ENCODE measurements around the gene GYS1. TPM values are rescaled to one million over a fixed set of nuclear protein-coding genes. Genes with fewer than 3 reads are reported as not detected.
A peak's percentile ranks its signal among the peaks of the same experiment; 100 is the strongest.

Gene GYS1
- total RNA-seq, 1 experiment from 2014 or later: 62.7 TPM

DNA sequence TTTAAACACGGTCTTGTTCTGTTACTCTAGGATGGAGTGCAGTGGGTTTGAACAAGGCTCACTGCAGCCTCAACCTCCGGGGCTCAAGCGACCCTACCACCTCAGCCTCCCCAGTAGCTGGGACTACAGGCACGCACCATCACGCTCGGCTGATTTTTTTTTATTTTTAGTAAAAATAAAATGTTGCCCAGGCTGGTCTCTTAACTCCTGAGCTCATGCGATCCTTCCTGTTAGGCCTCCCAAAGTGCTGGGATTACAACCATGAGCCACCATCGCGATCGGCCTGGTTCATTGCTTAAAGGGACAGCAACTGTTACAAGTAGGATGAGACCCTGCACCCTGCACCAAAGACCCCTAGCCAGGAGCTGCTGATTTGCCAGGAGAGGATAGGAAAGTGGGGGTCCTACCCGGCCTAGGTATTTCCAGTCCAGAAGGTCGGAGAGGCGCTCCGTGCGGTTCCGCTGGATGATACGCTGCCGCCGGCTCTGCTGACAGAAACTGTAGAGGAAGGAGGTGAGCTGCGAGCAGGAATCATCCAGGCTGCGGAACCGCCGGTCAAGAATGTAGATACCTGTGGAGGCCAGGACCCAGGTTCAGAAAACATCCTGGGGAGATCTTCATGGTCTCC is 22.9 kb downstream of the GYS1 start:
- Histone ChIP-seq H3K36me3 (ENCODE audit: control insufficient read depth, insufficient read depth, low read length) (peaks cover 17% of the 10 kb centered on the region), H3K27me3 (replicated peaks; ENCODE audit: control insufficient read depth, insufficient read depth, low read length) (no peaks in the 10 kb centered on the region), H3K4me1 (peaks cover 12% of the 10 kb centered on the region), H3K9me3 (0 out of 2 replicates have a peak, but pooled peaks cover 3% of the 10 kb centered on the region), H3K4me3 (ENCODE audit: low read depth, low read length) (no peak overlapping the region)
- Mint-ChIP-seq H3K36me3 (ENCODE audit: insufficient read depth, unreplicated experiment) (peaks cover 75% of the 10 kb centered on the region), H3K4me1 (ENCODE audit: low read depth, unreplicated experiment) (peaks cover 6% of the 10 kb centered on the region), H3K27ac (ENCODE audit: unreplicated experiment) (no peak overlapping the region), H3K9me3 (ENCODE audit: unreplicated experiment) (no peaks in the 10 kb centered on the region), H3K4me3 (ENCODE audit: unreplicated experiment) (no peak overlapping the region), H3K27me3 (ENCODE audit: insufficient read depth, unreplicated experiment) (no peaks in the 10 kb centered on the region)
- no peak for TF ChIP-seq CTCF (IDR thresholded peaks at IDR 0.05; ENCODE audit: insufficient read depth in 1 of 2, low read depth in 1 of 2, low read length in 1 of 2, severe bottlenecking in 1 of 2, unreplicated experiment in 1 of 2)
- no TSS peak for BruUV-seq (replicated peaks)
- intact Hi-C loops (cut with micrococcal nuclease; ENCODE audit: unreplicated experiment): loop anchor here (2.0 kb wide), 1 partner anchor 175 kb away; no protein-coding TSS in a partner anchor
- no peak for DNase-seq
- CTCF ChIA-PET: interaction anchor here (0.6 to 1.8 kb wide), 20 partner anchors 8 to 274 kb away, joined by 3 to 18 read pairs (median 4); partner anchors contain the start of genes DHDH, GYS1, NUCB1 and RUVBL2
- POLR2A ChIA-PET: interaction anchor here (0.7 to 1.2 kb wide), 5 partner anchors 8 to 98 kb away, joined by 3 to 5 read pairs (median 3); partner anchors contain the start of genes NUCB1 and PPP1R15A

- peaks cover 17% of the 10 kb centered on the region for H3K36me3 ChIP-seq (ENCODE audit: control insufficient read depth, insufficient read depth, low read length)
- 0 out of 2 replicates have a peak, but pooled peaks cover 3% of the 10 kb centered on the region for H3K9me3 ChIP-seq
- intact Hi-C loops (cut with micrococcal nuclease; ENCODE audit: unreplicated experiment): loop anchor here (2.0 kb wide), 1 partner anchor 175 kb away; no protein-coding TSS in a partner anchor
- no peak for TF ChIP-seq CTCF (IDR thresholded peaks at IDR 0.05; ENCODE audit: insufficient read depth in 1 of 2, low read depth in 1 of 2, low read length in 1 of 2, severe bottlenecking in 1 of 2, unreplicated experiment in 1 of 2)
- ChIA-PET CTCF (interaction anchor here (1.1 to 1.8 kb wide), 3 partner anchors 24 to 158 kb away, joined by 3 to 18 read pairs (median 13); partner anchors contain the start of genes GYS1 and RUVBL2), POLR2A (interaction anchor here (0.5 kb wide), 1 partner anchor 59 kb away, joined by 5 read pairs; no protein-coding TSS in a partner anchor)
- Mint-ChIP-seq H3K36me3 (ENCODE audit: insufficient read depth, unreplicated experiment) (peaks cover 81% of the 10 kb centered on the region), H3K4me3 (ENCODE audit: unreplicated experiment) (no peak overlapping the region), H3K9me3 (ENCODE audit: unreplicated experiment) (no peaks in the 10 kb centered on the region), H3K27ac (ENCODE audit: unreplicated experiment) (no peak overlapping the region), H3K4me1 (ENCODE audit: low read depth, unreplicated experiment) (peaks cover 10% of the 10 kb centered on the region), H3K27me3 (ENCODE audit: insufficient read depth, unreplicated experiment) (no peaks in the 10 kb centered on the region)
- no TSS peak for BruUV-seq (replicated peaks)
- H3K27me3 ChIP-seq (replicated peaks; ENCODE audit: control insufficient read depth, insufficient read depth, low read length): no peaks in the 10 kb centered on the region
- no peak overlapping the region for H3K4me3 ChIP-seq (ENCODE audit: low read depth, low read length)
- H3K4me1 ChIP-seq: peaks cover 12% of the 10 kb centered on the region
- peak in 1 of 2 experiments; percentile 46 for DNase-seq
These were observed 23.6 kb downstream of the GYS1 start for GRCh38 chr19:48969276-48970138.

DNA sequence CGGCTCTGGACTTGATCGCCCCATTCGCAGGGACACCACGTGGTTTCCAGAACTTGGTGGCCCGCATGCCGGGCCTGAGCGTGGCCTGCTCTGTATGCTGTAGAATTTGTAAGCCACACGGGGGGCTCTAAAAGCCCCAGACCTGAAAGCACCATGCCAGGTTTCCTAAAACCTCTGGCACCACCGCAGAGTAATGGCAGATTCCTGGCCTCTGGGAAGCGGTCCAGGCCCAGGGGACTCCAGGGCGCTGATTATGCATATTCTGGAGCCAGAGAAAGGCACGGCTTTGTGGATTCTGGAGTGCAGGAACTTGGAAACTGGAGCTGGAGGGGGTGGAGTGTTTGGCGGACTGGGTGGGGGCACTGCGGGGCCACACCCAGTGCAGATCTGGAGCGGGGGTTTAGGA is 24.3 kb downstream of the GYS1 start:
- no TSS peak for BruUV-seq (replicated peaks)
- peaks cover 13% of the 10 kb centered on the region for H3K4me1 Mint-ChIP-seq (ENCODE audit: low read depth, unreplicated experiment)
- TF ChIP-seq CTCF (IDR thresholded peaks at IDR 0.05; ENCODE audit: insufficient read depth in 1 of 2, low read depth in 1 of 2, low read length in 1 of 2, severe bottlenecking in 1 of 2, unreplicated experiment in 1 of 2): no peak
- H3K36me3 Mint-ChIP-seq (ENCODE audit: insufficient read depth, unreplicated experiment): peaks cover 82% of the 10 kb centered on the region
- Histone ChIP-seq H3K4me1 (peaks cover 12% of the 10 kb centered on the region), H3K36me3 (ENCODE audit: control insufficient read depth, insufficient read depth, low read length) (peaks cover 13% of the 10 kb centered on the region), H3K4me3 (ENCODE audit: low read depth, low read length) (no peak overlapping the region), H3K27me3 (replicated peaks; ENCODE audit: control insufficient read depth, insufficient read depth, low read length) (no peaks in the 10 kb centered on the region), H3K9me3 (0 out of 2 replicates have a peak, but pooled peaks cover 3% of the 10 kb centered on the region)
- H3K27ac Mint-ChIP-seq (ENCODE audit: unreplicated experiment): no peak overlapping the region
- H3K9me3 Mint-ChIP-seq (ENCODE audit: unreplicated experiment): no peaks in the 10 kb centered on the region
- no peaks in the 10 kb centered on the region for H3K27me3 Mint-ChIP-seq (ENCODE audit: insufficient read depth, unreplicated experiment)
- POLR2A ChIA-PET: interaction anchor here (0.5 kb wide), 1 partner anchor 58 kb away, joined by 5 read pairs; no protein-coding TSS in a partner anchor
- no peak overlapping the region for H3K4me3 Mint-ChIP-seq (ENCODE audit: unreplicated experiment)
- CTCF ChIA-PET: no interaction called here
- intact Hi-C loops (cut with micrococcal nuclease; ENCODE audit: unreplicated experiment): no loop called here
- DNase-seq: no peak
